Gastroesophageal sphincter (tissue), 4 donors: Measurements from ENCODE around the gene NCOA4. TPM values are rescaled to one million over a fixed set of nuclear protein-coding genes. Genes with fewer than 3 reads are reported as not detected.
"Not testable (repeated sequence)": the region's sequence is repeated elsewhere in the genome, so short reads cannot be mapped to it uniquely, and the experiment has no call there.

Experiments used
- ATAC-seq: fragments of 150-250 bp; one replicate; pipeline ENCODE4 v1.9.1; 2016; ENCODE audit warnings: mild to moderate bottlenecking, moderate library complexity
- H3K27ac ChIP-seq, 4 donors: fragments of 200-600 bp; sonication (generic) in 3 of 4; 1 replicate in 3 of 4; 2 replicates in 1 of 4; pipeline ENCODE4 v1.5.1; 2016 to 2019
- H3K27me3 ChIP-seq: fragments of 200-600 bp; sonication (generic); one replicate; pipeline ENCODE4 v1.5.1; 2019
- H3K36me3 ChIP-seq, 2 donors: fragments of 200-600 bp; sonication (generic); one replicate each; pipeline ENCODE4 v1.5.1; 2019; ENCODE audit warnings: control low read depth in 1 of 2
- H3K4me1 ChIP-seq, 3 donors: fragments of 200-600 bp; sonication (generic); 1 replicate in 2 of 3; 2 replicates in 1 of 3; pipeline ENCODE4 v1.5.1; 2016 to 2019; ENCODE audit warnings: control low read depth in 2 of 3
- H3K4me3 ChIP-seq, 2 donors: fragments of 200-600 bp; sonication (generic); one replicate each; pipeline ENCODE4 v1.5.1; 2019; ENCODE audit warnings: mild to moderate bottlenecking in 1 of 2, moderate library complexity in 1 of 2
- H3K9me3 ChIP-seq, 3 donors: fragments of 200-600 bp; sonication (generic); one replicate each; pipeline ENCODE4 v1.5.1; 2017 to 2019; ENCODE audit warnings: control low read depth in 2 of 3
- POLR2A ChIP-seq, 2 donors: fragments of 450-650 bp; IDR thresholded peaks; one replicate each; pipeline ENCODE4 v1.6.1; 2017; ENCODE audit warnings: antibody characterized with exemption in 2 of 2, mild to moderate bottlenecking in 2 of 2, moderate library complexity in 1 of 2
- POLR2AphosphoS5 ChIP-seq: sonication (generic); formaldehyde crosslinking; IDR thresholded peaks from one replicate; pipeline ENCODE4 v1.6.1; 2017; ENCODE audit warnings: antibody characterized with exemption
- WGBS, 2 donors: methylation state at CpG; one replicate each; pipeline ENCODE4 v1.1.5; 2018; ENCODE audit warnings: low coverage in 1 of 2; 5-methylcytosine and 5-hydroxymethylcytosine counted together
- small RNA-seq, 4 donors: library from RNA; depleted of rRNA; stranded (forward); fragments of <200 nt; gene quantifications; one replicate each; pipeline ENCODE3, GENCODE V24; 2016
- total RNA-seq, 4 donors: library from RNA; depleted of rRNA; stranded (reverse); fragments of >200 nt; gene quantifications; one replicate each; pipeline ENCODE4 v1.1.0, GENCODE V29; 2016

Gene NCOA4
- total RNA-seq, 4 donors from 2014 or later, result 152 to 186 (median 173) TPM

DNA sequence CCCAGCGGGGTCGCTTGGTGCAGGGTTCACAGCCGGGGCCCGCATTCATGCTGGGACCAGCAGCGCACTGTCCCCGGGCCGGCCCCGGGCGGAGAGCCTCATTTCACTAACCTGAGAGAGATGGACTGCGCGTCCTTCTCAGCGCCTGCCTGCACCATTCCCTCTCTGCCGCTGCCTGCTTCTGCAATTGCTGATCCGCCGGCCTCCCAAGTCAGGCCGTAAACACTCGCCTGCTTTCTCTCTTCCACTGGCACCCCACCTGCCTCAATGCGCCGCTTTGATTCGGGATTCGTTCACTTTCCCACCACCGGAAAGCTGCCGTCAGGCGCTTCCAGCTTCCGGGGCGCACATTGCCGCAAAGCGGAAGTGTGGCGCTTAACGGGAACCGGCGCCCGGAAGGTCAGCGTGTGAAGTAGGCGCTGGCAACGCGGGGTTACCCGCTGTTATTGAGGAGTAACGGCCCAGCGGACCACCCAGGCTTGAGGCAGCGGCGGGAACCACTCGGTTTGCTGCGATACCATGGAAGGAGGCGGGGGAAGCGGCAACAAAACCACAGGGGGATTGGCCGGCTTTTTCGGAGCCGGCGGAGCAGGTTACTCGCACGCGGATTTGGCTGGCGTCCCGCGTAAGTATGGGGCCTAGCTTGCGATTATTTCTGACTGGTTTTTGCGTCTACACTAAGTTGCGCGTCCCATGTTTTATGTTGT lies 58.2 kb downstream of the NCOA4 start, which contains the start of gene TIMM23:
Gene TIMM23 (plus strand): TSS at position 384 of the 707 bp plus-strand sequence. CDS start 136 bp downstream, at position 520.
- peaks cover 0 to 32% (median 10%) of the 10 kb centered on the region in 3 donors for H3K4me1 ChIP-seq
- peak within 1 kb of the TSS; percentile 36 to 81 (median 76) for H3K27ac ChIP-seq
- peak; percentile 72 for TF ChIP-seq POLR2AphosphoS5
- peak; percentile 21 to 30 for TF ChIP-seq POLR2A (IDR thresholded peaks at IDR 0.05)
- ATAC-seq, result peak; percentile 93
- not testable (repeated sequence) for H3K9me3 ChIP-seq, H3K27me3 ChIP-seq
- peaks cover 0 to 12% of the 10 kb centered on the region in 2 donors for H3K36me3 ChIP-seq
- WGBS, 2 donors, result 0 to 1% methylated on average over 14 to 15 of the region's 60 CpGs
- H3K4me3 ChIP-seq, result peak within 1 kb of the TSS; percentile 58 to 69

DNA sequence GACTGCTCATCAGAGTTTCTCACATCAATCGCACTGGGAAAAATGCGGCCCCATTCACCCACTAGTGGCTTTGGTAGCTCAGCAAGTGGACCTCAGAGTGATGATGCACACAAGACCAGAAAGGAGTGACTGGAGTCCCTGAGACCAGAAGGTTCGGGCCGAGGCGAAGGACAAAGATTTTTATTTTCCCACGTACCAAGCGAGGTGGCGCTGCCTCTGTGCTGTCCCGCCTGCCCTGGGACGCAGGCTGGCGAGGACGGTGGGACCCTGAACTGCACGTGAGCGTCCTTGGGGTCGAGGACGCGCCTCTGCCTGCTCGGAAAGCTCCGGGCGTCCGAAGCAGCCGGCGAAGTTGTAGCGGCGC lies 58.7 kb downstream of the NCOA4 start:
- Histone ChIP-seq H3K27ac (peak overlapping the region in 3 of 4 donors; percentile 73 to 81 (median 78)), H3K4me3 (peak overlapping the region; percentile 58 to 69), H3K36me3 (peaks cover 0 to 12% of the 10 kb centered on the region in 2 donors), H3K4me1 (peaks cover 0 to 32% (median 10%) of the 10 kb centered on the region in 3 donors)
- not testable (repeated sequence) for H3K9me3 ChIP-seq, H3K27me3 ChIP-seq
- peak; percentile 14 for ATAC-seq
- WGBS, 2 donors, result 0% methylated on average over 2 of the region's 25 CpGs; no CpG with 5 or more reads in 1 of the 2 donors

DNA sequence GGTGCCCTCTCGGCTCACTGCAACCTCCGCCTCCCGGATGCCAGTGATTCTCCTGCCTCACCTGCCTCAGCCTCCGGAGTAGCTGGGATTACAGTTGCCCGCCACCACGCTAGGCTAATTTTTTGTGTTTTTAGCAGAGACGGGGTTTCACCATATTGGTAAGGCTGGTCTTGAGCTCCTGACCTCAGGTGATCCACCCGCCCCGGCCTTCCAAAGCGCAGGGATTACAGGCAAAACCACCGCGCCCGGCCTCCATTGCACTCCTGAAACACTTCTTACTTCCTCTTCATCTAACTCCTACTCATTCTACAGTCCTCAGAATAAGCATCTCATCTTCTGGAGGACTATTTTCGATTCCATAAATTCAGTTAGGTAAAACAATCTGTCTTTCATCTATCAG lies 59.4 kb downstream of the NCOA4 start:
- not testable (repeated sequence) for ATAC-seq, H3K36me3 ChIP-seq, H3K27ac ChIP-seq, H3K9me3 ChIP-seq, H3K27me3 ChIP-seq
- 38 to 39% methylated on average over 7 to 9 of the region's 14 CpGs for WGBS, 2 donors
- H3K4me1 ChIP-seq, result peaks cover 0 to 32% (median 10%) of the 10 kb centered on the region in 3 donors
- peak overlapping the region; percentile 58 to 69 for H3K4me3 ChIP-seq

DNA sequence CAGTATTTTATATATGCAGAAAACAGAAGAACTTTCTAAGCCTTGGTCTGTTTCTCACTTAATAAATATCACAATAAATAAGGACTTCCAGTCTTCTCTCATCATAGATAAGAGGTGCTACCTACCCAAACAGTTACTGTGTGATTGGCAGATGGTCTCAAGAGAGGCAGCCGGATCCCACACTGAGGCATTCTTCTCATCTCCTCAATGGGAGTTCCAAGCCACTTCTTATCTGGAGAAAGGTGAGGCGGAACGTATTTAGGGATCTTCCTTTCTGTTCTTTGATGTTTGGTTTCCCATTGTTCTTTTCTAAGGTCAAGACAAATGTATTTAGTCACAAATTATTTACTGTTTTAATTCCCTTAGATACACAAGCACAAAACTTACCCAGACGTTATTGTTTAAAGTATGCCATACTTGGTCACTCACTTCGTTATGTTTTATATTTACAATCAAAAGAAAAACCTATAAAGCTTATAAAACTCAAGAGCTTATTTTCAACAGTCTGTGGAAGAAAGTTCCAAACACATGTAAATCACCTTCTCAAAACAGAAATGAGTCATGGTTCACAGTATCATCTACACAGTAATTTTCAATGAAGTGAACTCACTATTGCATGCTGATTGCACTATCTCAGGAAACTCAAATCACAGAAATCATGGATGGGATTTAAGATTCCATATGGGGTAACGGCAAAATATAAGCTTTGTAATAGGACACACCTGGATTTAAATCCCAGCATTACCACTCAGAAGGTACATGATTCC lies 67.6 kb downstream of the NCOA4 start:
- H3K27ac ChIP-seq, ATAC-seq, H3K9me3 ChIP-seq, H3K4me1 ChIP-seq, H3K4me3 ChIP-seq, H3K27me3 ChIP-seq: not testable (repeated sequence)
- peaks cover 0 to 12% of the 10 kb centered on the region in 2 donors for H3K36me3 ChIP-seq
- WGBS, 2 donors, result 79 to 88% methylated on average over 4 to 6 of the region's 6 CpGs

DNA sequence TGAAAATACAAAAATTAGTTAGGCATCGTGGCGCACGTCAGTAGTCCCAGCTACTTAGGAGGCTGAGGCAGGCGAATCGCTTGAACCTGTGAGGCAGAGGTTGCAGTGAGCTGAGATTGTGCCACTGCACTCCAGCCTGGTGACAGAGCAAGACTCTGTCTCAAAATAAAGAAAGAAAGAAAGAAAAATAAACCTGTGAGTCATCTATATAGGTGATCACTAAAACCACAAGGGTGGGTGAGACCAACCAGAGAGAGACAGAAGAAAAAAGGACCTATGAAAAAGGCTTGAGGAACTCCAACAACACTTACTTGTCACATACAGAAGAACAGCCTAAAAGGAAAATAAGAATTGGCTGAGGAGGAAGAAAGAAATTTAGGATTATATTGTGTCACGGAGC lies 72.5 kb downstream of the NCOA4 start:
- WGBS, 2 donors, result 62 to 98% methylated on average over 2 to 6 of the region's 6 CpGs
- ATAC-seq, H3K4me1 ChIP-seq, H3K9me3 ChIP-seq, H3K27me3 ChIP-seq, H3K4me3 ChIP-seq, H3K27ac ChIP-seq: not testable (repeated sequence)
- H3K36me3 ChIP-seq, result peaks cover 0 to 15% of the 10 kb centered on the region in 2 donors

GRCh38 chr10:45956634-45957033 lies 73.8 kb downstream of the NCOA4 start:
- not testable (repeated sequence) for H3K4me3 ChIP-seq, H3K4me1 ChIP-seq, H3K9me3 ChIP-seq, H3K27ac ChIP-seq, H3K27me3 ChIP-seq, ATAC-seq
- H3K36me3 ChIP-seq, result peaks cover 0 to 16% of the 10 kb centered on the region in 2 donors
- WGBS, 2 donors, result no CpG with 5 or more reads among the region's 6 CpGs

Small RNA genes within 50 kb of the gene (small RNA-seq; reads per million reads assigned to genes)
- gene SNORA74C-1, result 0 reads per million in 4 donors

Other genes with a start within 250 kb of the NCOA4 start
- gene AGAP4, start 183.1 kb downstream of the NCOA4 start, total RNA-seq, result 10 to 100 TPM in 2 of 4 donors, 1 to 10 TPM in 2; 6.9 to 13.1 (median 9.6) TPM
- gene TIMM23, start 58.1 kb downstream of the NCOA4 start, total RNA-seq, result 10 to 100 TPM; 56.8 to 80.9 (median 64.5) TPM
- gene MSMB, start 15.6 kb upstream of the NCOA4 start, total RNA-seq, result 1 to 10 TPM in 1 of 4 donors, not detected in 3; 5.7 TPM